ENCODE data around the gene ASGR2.

DNA sequence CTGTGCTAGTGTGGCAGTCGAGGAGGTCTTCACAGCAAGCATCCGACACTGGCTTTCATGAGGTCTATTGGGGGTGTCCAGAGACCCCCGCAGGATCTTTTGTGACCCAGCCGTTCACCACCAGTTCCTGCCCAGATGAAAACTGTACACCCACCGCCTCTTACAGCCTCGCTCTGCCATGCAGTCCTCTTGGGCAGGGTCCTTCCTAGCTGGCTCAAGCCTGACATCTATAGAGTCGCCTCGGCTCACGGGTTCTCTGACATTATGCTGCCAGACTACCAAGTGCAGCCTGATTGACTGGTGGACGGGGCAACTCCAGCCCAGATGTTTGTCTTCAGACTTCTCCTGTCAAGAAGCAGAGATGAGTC lies 20.0 kb downstream of the ASGR2 start:
- TF ChIP-seq, protein P1, sequence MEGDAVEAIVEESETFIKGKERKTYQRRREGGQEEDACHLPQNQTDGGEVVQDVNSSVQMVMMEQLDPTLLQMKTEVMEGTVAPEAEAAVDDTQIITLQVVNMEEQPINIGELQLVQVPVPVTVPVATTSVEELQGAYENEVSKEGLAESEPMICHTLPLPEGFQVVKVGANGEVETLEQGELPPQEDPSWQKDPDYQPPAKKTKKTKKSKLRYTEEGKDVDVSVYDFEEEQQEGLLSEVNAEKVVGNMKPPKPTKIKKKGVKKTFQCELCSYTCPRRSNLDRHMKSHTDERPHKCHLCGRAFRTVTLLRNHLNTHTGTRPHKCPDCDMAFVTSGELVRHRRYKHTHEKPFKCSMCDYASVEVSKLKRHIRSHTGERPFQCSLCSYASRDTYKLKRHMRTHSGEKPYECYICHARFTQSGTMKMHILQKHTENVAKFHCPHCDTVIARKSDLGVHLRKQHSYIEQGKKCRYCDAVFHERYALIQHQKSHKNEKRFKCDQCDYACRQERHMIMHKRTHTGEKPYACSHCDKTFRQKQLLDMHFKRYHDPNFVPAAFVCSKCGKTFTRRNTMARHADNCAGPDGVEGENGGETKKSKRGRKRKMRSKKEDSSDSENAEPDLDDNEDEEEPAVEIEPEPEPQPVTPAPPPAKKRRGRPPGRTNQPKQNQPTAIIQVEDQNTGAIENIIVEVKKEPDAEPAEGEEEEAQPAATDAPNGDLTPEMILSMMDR (IDR thresholded peaks at IDR 0.05), result no peak
- TF ChIP-seq POLR2A (IDR thresholded peaks at IDR 0.05; ENCODE audit: low read depth), result no peak
- TF ChIP-seq POLR2AphosphoS5 (IDR thresholded peaks at IDR 0.05), result no peak

Data from esophagus muscularis mucosa (tissue), 3 donors.